Tibial nerve (tissue), 4 donors: Measurements from ENCODE around the gene PGAP6. TPM values are rescaled to one million over a fixed set of nuclear protein-coding genes. Genes with fewer than 3 reads are reported as not detected.
"Not testable (repeated sequence)": the region's sequence is repeated elsewhere in the genome, so short reads cannot be mapped to it uniquely, and the experiment has no call there.

Source experiments
- DNase-seq, 2 donors: peaks; one replicate each; pipeline ENCODE4 v3.0.0-alpha.2; 2019; ENCODE audit warnings: low spot score in 2 of 2
- H3K27ac ChIP-seq, 4 donors: fragments of 200-600 bp; sonication (generic) in 3 of 4; one replicate each; pipeline ENCODE4 v1.5.1; 2017 to 2019; ENCODE audit warnings: mild to moderate bottlenecking in 1 of 4
- H3K27me3 ChIP-seq, 2 donors: fragments of 200-600 bp; sonication (generic) in 1 of 2; one replicate each; pipeline versions ENCODE4 v1.5.1 to v1.6.0; 2017 to 2019
- H3K36me3 ChIP-seq, 3 donors: fragments of 200-600 bp; sonication (generic); one replicate each; pipeline ENCODE4 v1.5.1; 2018 to 2019
- H3K4me1 ChIP-seq, 4 donors: fragments of 200-600 bp; sonication (generic) in 3 of 4; one replicate each; pipeline ENCODE4 v1.5.1; 2017 to 2019
- H3K4me3 ChIP-seq, 4 donors: fragments of 200-600 bp; sonication (generic) in 3 of 4; one replicate each; pipeline ENCODE4 v1.5.1; 2017 to 2019; ENCODE audit warnings: mild to moderate bottlenecking in 1 of 4, moderate library complexity in 1 of 4
- H3K9me3 ChIP-seq, 4 donors: fragments of 200-600 bp; sonication (generic) in 3 of 4; one replicate each; pipeline ENCODE4 v1.5.1; 2017 to 2019
- CTCF ChIP-seq, 5 experiments: fragments of 200-600 bp in 3 of 5; fragments of 450-650 bp in 2 of 5; sonication (generic) in 3 of 5; IDR thresholded peaks; one replicate each; pipeline ENCODE4 v1.5.1; 2016 to 2019; ENCODE audit warnings: antibody characterized with exemption in 5 of 5, mild to moderate bottlenecking in 3 of 5, moderate library complexity in 2 of 5
- EP300 ChIP-seq, 2 donors: sonication (generic); formaldehyde crosslinking; IDR thresholded peaks; one replicate each; pipeline ENCODE4 v1.6.1; 2017; ENCODE audit warnings: antibody characterized with exemption in 2 of 2, mild to moderate bottlenecking in 1 of 2
- POLR2A ChIP-seq, 2 donors: fragments of 450-650 bp; IDR thresholded peaks; one replicate each; pipeline ENCODE4 v1.6.1; 2017; ENCODE audit warnings: antibody characterized with exemption in 2 of 2, mild to moderate bottlenecking in 2 of 2, moderate library complexity in 2 of 2
- WGBS, 2 donors: methylation state at CpG; one replicate each; pipeline ENCODE4 v1.1.5; 2018; 5-methylcytosine and 5-hydroxymethylcytosine counted together
- total RNA-seq, 4 donors: library from RNA; depleted of rRNA; stranded (reverse); fragments of >200 nt; gene quantifications; one replicate each; pipeline ENCODE4 v1.1.0, GENCODE V29; 2016

Gene PGAP6
- total RNA-seq, 4 donors from 2014 or later, result 22.7 to 69.3 (median 36.7) TPM

GRCh38 chr16:342455-343213 is 39.1 kb downstream of the PGAP6 start:
- peaks cover 0 to 12% (median 3%) of the 10 kb centered on the region in 4 donors for H3K4me1 ChIP-seq
- no peak for DNase-seq
- H3K4me3 ChIP-seq, result no peak overlapping the region
- H3K9me3 ChIP-seq, result no peaks in the 10 kb centered on the region
- TF ChIP-seq POLR2A (IDR thresholded peaks at IDR 0.05) (no peak), EP300 (IDR thresholded peaks at IDR 0.05) (no peak), CTCF (IDR thresholded peaks at IDR 0.05) (no peak)
- H3K36me3 ChIP-seq, result peaks cover 0 to 36% (median 0%) of the 10 kb centered on the region in 3 donors
- WGBS, 2 donors, result 81 to 87% methylated on average over 16 to 18 of the region's 18 CpGs
- H3K27me3 ChIP-seq, result no peaks in the 10 kb centered on the region
- H3K27ac ChIP-seq, result no peak overlapping the region

- Histone ChIP-seq H3K4me1 (peaks cover 0 to 12% (median 3%) of the 10 kb centered on the region in 4 donors), H3K36me3 (peaks cover 0 to 32% (median 0%) of the 10 kb centered on the region in 3 donors)
- not testable (repeated sequence) for DNase-seq, H3K27ac ChIP-seq, H3K9me3 ChIP-seq, H3K4me3 ChIP-seq, H3K27me3 ChIP-seq
- 81 to 95% methylated on average over 12 of the region's 13 CpGs for WGBS, 2 donors
Measured at GRCh38 chr16:341974-342336, 39.8 kb downstream of the PGAP6 start.

GRCh38 chr16:341095-341973 is 40.4 kb downstream of the PGAP6 start:
- H3K9me3 ChIP-seq, H3K27me3 ChIP-seq, H3K4me3 ChIP-seq, DNase-seq, H3K27ac ChIP-seq: not testable (repeated sequence)
- peaks cover 0 to 26% (median 0%) of the 10 kb centered on the region in 3 donors for H3K36me3 ChIP-seq
- peaks cover 0 to 12% (median 3%) of the 10 kb centered on the region in 4 donors for H3K4me1 ChIP-seq
- WGBS, 2 donors, result 95 to 97% methylated on average over 23 to 27 of the region's 47 CpGs

- no peak for TF ChIP-seq EP300 (IDR thresholded peaks at IDR 0.05)
- no peak for TF ChIP-seq CTCF (IDR thresholded peaks at IDR 0.05)
- TF ChIP-seq POLR2A (IDR thresholded peaks at IDR 0.05), result no peak
- no peak for DNase-seq
- Histone ChIP-seq H3K27me3 (no peaks in the 10 kb centered on the region), H3K27ac (no peak overlapping the region), H3K4me3 (no peak overlapping the region), H3K9me3 (no peaks in the 10 kb centered on the region), H3K36me3 (peaks cover 0 to 18% (median 0%) of the 10 kb centered on the region in 3 donors), H3K4me1 (peaks cover 0 to 15% (median 3%) of the 10 kb centered on the region in 4 donors)
- 87 to 94% methylated on average over 21 to 23 of the region's 23 CpGs for WGBS, 2 donors
Measured at GRCh38 chr16:340370-341091, 41.2 kb downstream of the PGAP6 start.

GRCh38 chr16:339680-340079 is 42.1 kb downstream of the PGAP6 start:
- DNase-seq, result no peak
- Histone ChIP-seq H3K36me3 (peaks cover 0 to 10% (median 0%) of the 10 kb centered on the region in 3 donors), H3K9me3 (no peaks in the 10 kb centered on the region), H3K4me3 (no peak overlapping the region), H3K4me1 (peaks cover 0 to 15% (median 3%) of the 10 kb centered on the region in 4 donors), H3K27me3 (no peaks in the 10 kb centered on the region), H3K27ac (no peak overlapping the region)
- TF ChIP-seq CTCF (IDR thresholded peaks at IDR 0.05), result no peak
- TF ChIP-seq POLR2A (IDR thresholded peaks at IDR 0.05), result no peak
- TF ChIP-seq EP300 (IDR thresholded peaks at IDR 0.05), result no peak
- 75 to 79% methylated on average over 5 of the region's 5 CpGs for WGBS, 2 donors
